Measurements from ENCODE around the gene BBOF1.

GRCh38 chr14:74083161-74083560 is 64.0 kb downstream of the BBOF1 start:
- TF ChIP-seq POLR2AphosphoS5 (IDR thresholded peaks at IDR 0.05) (no peak), CTCF (IDR thresholded peaks at IDR 0.05) (no peak), POLR2A (IDR thresholded peaks at IDR 0.05; ENCODE audit: low read depth) (no peak)
